Endothelial cell of umbilical vein (primary cell): ENCODE measurements around the gene DYRK3. TPM values are rescaled to one million over a fixed set of nuclear protein-coding genes. Genes with fewer than 3 reads are reported as not detected.

Experiments
- polyA plus RNA-seq, 4 experiments: library from polyadenylated mRNA; depleted of rRNA in 3 of 4; stranded (reverse) in 3 of 4; unstranded in 1 of 4; fragments of >200 nt; gene quantifications; 2 replicates each; pipeline versions ENCODE4 v1.2.1 to v1.2.3, GENCODE V29; 2011 to 2012; ENCODE audit warnings: missing spikeins in 1 of 4
- total RNA-seq: library from RNA; stranded (reverse); gene quantifications from 2 replicates; pipeline ENCODE4 v1.2.3, GENCODE V29; 2021

Gene DYRK3
- total and polyA plus RNA-seq, 2 donors (not counting 3 experiments of a cell fraction or from before 2014, with no cell fraction given): 3.4 to 7.4 TPM

Other genes starting within 250 kb of the DYRK3 start
- gene IKBKE, start 165.1 kb upstream of the DYRK3 start, total RNA-seq: 16.2 and 20.7 TPM in 2 replicates
- 17.8 and 17.9 TPM in 2 replicates for gene IKBKE, start 165.1 kb upstream of the DYRK3 start, polyA plus RNA-seq
- gene RASSF5, start 128.0 kb upstream of the DYRK3 start, total RNA-seq: 0.44 and 0.60 TPM in 2 replicates
- 0.19 and 0.23 TPM in 2 replicates for gene RASSF5, start 128.0 kb upstream of the DYRK3 start, polyA plus RNA-seq
- gene EIF2D, start 23.1 kb upstream of the DYRK3 start, total RNA-seq: 47.6 and 48.0 TPM in 2 replicates
- 48.1 and 54.1 TPM in 2 replicates for gene EIF2D, start 23.1 kb upstream of the DYRK3 start, polyA plus RNA-seq
- 69.1 and 74.2 TPM in 2 replicates for gene MAPKAPK2, start 49.4 kb downstream of the DYRK3 start, total RNA-seq
- gene MAPKAPK2, start 49.4 kb downstream of the DYRK3 start, polyA plus RNA-seq: 52.4 and 52.9 TPM in 2 replicates
- gene IL19, start 135.2 kb downstream of the DYRK3 start, total RNA-seq: not detected in 2 replicates
- not detected in 2 replicates for gene IL19, start 135.2 kb downstream of the DYRK3 start, polyA plus RNA-seq
- gene IL10, start 137.0 kb downstream of the DYRK3 start, total RNA-seq: not detected in 2 replicates
- gene IL10, start 137.0 kb downstream of the DYRK3 start, polyA plus RNA-seq: not detected in 2 replicates
- not detected in 2 replicates for gene IL20, start 230.1 kb downstream of the DYRK3 start, total RNA-seq
- gene IL20, start 230.1 kb downstream of the DYRK3 start, polyA plus RNA-seq: not detected in 2 replicates